Activated T-helper 17 cell treated with anti-CD3 and anti-CD28 coated beads, Interleukin-2, amount 50 U/mL, for 72 hours (primary cell): ENCODE results near the gene SLC38A1. TPM values are rescaled to one million over a fixed set of nuclear protein-coding genes. Genes with fewer than 3 reads are reported as not detected.

ENCODE experiments used
- ATAC-seq: fragments of 150-1000 bp; cut with Tn5 transposase; replicated peaks from 2 replicates; pipeline ENCODE4 v1.10.0; 2021; ENCODE audit warnings: mild to moderate bottlenecking, moderate library complexity
- H3K27ac Mint-ChIP-seq: one replicate; pipeline ENCODE4 v1.8.0; 2022; ENCODE audit warnings: mixed read lengths
- H3K27me3 Mint-ChIP-seq: one replicate; pipeline ENCODE4 v1.8.0; 2022; ENCODE audit warnings: mixed read lengths
- H3K36me3 Mint-ChIP-seq: one replicate; pipeline ENCODE4 v1.8.0; 2022; ENCODE audit warnings: low read depth, mild to moderate bottlenecking, mixed read lengths
- H3K4me1 Mint-ChIP-seq: one replicate; pipeline ENCODE4 v1.8.0; 2022; ENCODE audit warnings: mixed read lengths
- H3K4me3 Mint-ChIP-seq: one replicate; pipeline ENCODE4 v1.8.0; 2022; ENCODE audit warnings: mild to moderate bottlenecking, mixed read lengths
- H3K9me3 Mint-ChIP-seq: one replicate; pipeline ENCODE4 v1.8.0; 2022; ENCODE audit warnings: mixed read lengths
- total RNA-seq, 2 donors: library from RNA; stranded (reverse); gene quantifications; one replicate each; pipeline ENCODE4 v1.2.3, GENCODE V29; 2022

SLC38A1 gene
- total RNA-seq, 2 donors from 2014 or later, result 161 to 192 TPM

DNA sequence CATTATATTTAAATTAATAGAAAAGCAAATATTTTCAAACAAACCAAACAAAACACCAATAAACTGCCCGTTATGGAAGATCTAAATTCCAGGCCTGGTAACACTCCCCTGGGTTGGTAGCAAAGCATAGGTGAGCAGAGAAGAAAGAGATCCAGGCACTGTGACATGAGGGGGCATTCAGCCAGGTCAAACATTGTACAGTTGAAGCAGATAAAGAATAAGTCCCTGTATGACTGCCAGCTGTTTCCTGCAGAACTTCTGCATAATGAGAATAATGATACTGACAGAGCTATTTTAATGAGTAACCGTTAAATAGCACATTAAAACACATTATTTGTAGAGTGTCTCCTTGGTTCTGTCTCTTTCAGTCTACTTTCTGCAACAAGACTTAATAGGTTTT is 35.4 kb downstream of the SLC38A1 start:
- ATAC-seq, result no peak
- no peak overlapping the region for H3K27ac Mint-ChIP-seq
- H3K9me3 Mint-ChIP-seq, result no peaks in the 10 kb centered on the region

GRCh38 chr12:46230983-46231382 is 37.9 kb downstream of the SLC38A1 start:
- Mint-ChIP-seq H3K4me1 (peaks cover 21% of the 10 kb centered on the region), H3K9me3 (no peaks in the 10 kb centered on the region), H3K36me3 (peaks cover 94% of the 10 kb centered on the region), H3K27me3 (no peaks in the 10 kb centered on the region), H3K4me3 (no peak overlapping the region), H3K27ac (peak overlapping the region; percentile 83)
- peak; percentile 98 for ATAC-seq

More for the DNA sequence above, 35.4 kb downstream of the SLC38A1 start:
- H3K4me3 Mint-ChIP-seq, result no peak overlapping the region
- peaks cover 94% of the 10 kb centered on the region for H3K36me3 Mint-ChIP-seq
- no peaks in the 10 kb centered on the region for H3K27me3 Mint-ChIP-seq
- peaks cover 16% of the 10 kb centered on the region for H3K4me1 Mint-ChIP-seq

GRCh38 chr12:46230306-46230705 is 38.5 kb downstream of the SLC38A1 start:
- H3K4me1 Mint-ChIP-seq, result peaks cover 20% of the 10 kb centered on the region

GRCh38 chr12:46227616-46228015 is 41.2 kb downstream of the SLC38A1 start:
- Mint-ChIP-seq H3K4me1 (peaks cover 29% of the 10 kb centered on the region), H3K9me3 (no peaks in the 10 kb centered on the region), H3K27ac (peak overlapping the region; percentile 69), H3K4me3 (no peak overlapping the region), H3K27me3 (no peaks in the 10 kb centered on the region), H3K36me3 (peaks cover 98% of the 10 kb centered on the region)
- no peak for ATAC-seq

More at GRCh38 chr12:46230306-46230705, 38.5 kb downstream of the SLC38A1 start:
- peaks cover 94% of the 10 kb centered on the region for H3K36me3 Mint-ChIP-seq
- ATAC-seq, result no peak
- H3K9me3 Mint-ChIP-seq, result no peaks in the 10 kb centered on the region
- peak overlapping the region; percentile 83 for H3K27ac Mint-ChIP-seq
- no peak overlapping the region for H3K4me3 Mint-ChIP-seq
- H3K27me3 Mint-ChIP-seq, result no peaks in the 10 kb centered on the region

GRCh38 chr12:46224386-46224785 is 44.5 kb downstream of the SLC38A1 start:
- Mint-ChIP-seq H3K4me3 (peak overlapping the region; percentile 88), H3K4me1 (peaks cover 52% of the 10 kb centered on the region), H3K27me3 (no peaks in the 10 kb centered on the region), H3K36me3 (peaks cover 100% of the 10 kb centered on the region), H3K27ac (peak overlapping the region; percentile 69), H3K9me3 (no peaks in the 10 kb centered on the region)
- no peak for ATAC-seq

DNA sequence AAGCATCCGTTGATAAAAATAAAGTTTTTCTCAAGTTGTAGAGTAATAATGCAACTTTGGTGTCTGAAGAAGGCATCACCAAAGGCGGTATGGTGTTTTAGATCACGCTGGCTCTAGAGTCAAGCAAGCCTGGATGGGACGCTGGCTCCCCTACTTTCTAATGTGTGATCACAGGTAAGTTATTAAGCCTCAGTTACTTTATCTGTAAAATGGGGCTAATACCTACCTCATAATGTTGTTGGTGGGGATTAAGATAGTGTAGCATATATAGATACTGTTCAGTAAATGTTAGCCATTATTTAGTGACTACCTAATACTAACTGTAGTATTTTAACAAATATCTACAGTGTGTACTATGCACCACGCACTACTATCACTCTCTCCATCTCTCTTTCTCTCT is 45.8 kb downstream of the SLC38A1 start:
- Mint-ChIP-seq H3K4me1 (peaks cover 61% of the 10 kb centered on the region), H3K36me3 (peaks cover 100% of the 10 kb centered on the region), H3K4me3 (peak overlapping the region; percentile 88), H3K9me3 (no peaks in the 10 kb centered on the region), H3K27ac (peak overlapping the region; percentile 99), H3K27me3 (no peaks in the 10 kb centered on the region)
- ATAC-seq, result no peak

DNA sequence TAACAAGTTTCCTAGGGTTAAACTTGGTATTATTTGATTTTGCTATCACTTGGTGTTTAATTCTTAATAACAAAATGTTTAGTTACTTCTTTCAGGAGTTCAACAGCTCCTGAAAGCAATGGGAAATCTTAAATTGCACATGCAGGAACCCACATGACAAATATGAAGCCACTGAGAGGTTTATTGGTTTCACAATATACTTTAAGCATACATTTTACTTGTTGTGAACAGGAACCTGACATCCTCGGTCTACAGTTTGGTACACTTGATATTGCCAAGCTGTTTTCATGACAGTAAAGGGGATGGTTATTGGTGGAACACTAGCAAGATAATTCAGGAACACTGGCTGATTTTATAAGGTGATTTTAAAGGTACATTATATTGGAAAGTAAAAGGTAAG is 46.2 kb downstream of the SLC38A1 start:
- peak overlapping the region; percentile 88 for H3K4me3 Mint-ChIP-seq
- H3K9me3 Mint-ChIP-seq, result no peaks in the 10 kb centered on the region
- peak; percentile 20 for ATAC-seq
- H3K27ac Mint-ChIP-seq, result peak overlapping the region; percentile 99
- H3K4me1 Mint-ChIP-seq, result peaks cover 61% of the 10 kb centered on the region
- H3K27me3 Mint-ChIP-seq, result no peaks in the 10 kb centered on the region
- H3K36me3 Mint-ChIP-seq, result peaks cover 100% of the 10 kb centered on the region

DNA sequence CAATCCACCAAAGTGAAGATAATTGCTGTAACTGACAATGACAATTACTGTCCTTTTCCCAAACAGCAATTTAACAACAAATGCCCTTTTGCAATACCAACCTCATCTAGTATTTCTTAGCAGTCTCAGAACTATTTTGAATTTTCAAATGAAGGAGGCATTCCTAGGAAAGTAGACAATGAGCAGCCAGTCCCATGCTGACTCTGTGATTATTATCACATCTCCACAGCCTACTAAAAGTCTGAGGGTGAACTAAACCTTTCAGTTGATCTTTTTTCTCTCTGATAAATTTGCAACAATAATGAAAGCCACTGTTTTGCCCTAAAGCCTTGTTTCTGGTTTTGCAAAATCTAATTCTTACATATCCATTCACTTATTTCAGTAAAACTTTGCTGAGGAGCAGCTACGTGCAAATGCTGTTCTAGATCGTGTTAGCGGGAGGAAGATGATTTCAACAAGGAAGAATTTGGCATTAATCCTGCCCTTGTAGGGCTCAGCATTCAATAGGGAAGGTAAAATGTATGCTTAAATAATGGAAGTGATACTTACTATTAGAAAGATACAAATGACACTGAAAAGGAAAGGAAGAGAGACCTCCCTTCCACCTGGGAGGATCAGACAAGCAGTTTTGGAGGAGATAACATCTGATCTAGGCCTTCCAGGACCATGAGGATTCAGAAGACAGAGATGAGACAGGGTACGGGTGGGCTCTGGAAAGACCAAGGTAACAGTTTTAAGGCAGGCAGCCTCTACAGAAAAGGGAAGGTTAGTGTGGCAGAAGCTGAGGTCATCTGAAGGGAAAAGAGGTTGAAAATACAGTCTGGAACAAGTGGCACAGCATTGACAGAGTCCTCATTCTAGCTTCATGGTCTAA is 47.4 kb downstream of the SLC38A1 start:
- H3K4me3 Mint-ChIP-seq, result peak overlapping the region; percentile 88
- no peak for ATAC-seq
- no peaks in the 10 kb centered on the region for H3K27me3 Mint-ChIP-seq
- peaks cover 99% of the 10 kb centered on the region for H3K36me3 Mint-ChIP-seq
- H3K9me3 Mint-ChIP-seq, result no peaks in the 10 kb centered on the region
- H3K27ac Mint-ChIP-seq, result peak overlapping the region; percentile 99
- peaks cover 62% of the 10 kb centered on the region for H3K4me1 Mint-ChIP-seq

- Mint-ChIP-seq H3K4me3 (peak overlapping the region; percentile 88), H3K27me3 (no peaks in the 10 kb centered on the region), H3K27ac (peak overlapping the region; percentile 99), H3K4me1 (peaks cover 71% of the 10 kb centered on the region), H3K9me3 (no peaks in the 10 kb centered on the region), H3K36me3 (peaks cover 99% of the 10 kb centered on the region)
- peak; percentile 43 for ATAC-seq
Measured at GRCh38 chr12:46219877-46220655, 48.8 kb downstream of the SLC38A1 start.

DNA sequence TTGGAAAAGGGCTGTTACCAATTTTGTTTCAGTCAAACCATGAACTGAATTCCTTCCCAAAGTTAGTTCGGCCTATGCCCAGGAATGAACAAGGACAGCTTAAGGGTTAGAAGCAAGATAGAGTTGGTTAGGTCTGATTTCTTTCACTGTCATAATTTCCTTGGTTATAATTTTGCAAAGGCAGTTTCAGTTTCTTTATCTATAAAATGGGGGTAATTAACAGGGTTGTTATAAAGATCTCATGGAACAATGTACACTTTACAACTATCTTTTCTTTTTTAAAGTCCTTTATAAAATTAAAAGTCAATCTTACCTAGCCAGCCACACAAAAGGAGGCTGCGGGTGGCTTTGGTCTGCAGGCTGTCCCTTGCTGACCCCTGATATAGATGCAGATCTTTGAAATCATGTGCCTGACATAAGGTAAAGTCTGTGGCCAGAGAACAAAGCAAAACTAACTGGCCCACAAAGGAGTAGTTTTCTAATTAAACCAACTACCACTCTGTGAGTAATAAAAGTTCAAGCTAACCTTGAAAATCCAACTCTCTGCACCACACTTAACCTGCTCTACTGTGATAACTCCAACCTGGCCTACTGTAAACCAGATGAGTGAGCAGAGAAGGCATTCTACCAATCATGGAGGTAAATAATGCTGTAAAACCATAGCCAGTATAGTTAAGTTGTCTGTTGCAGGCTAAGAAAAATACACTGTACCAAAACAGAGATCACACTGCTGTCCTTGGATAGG is 49.5 kb downstream of the SLC38A1 start:
- H3K9me3 Mint-ChIP-seq, result no peaks in the 10 kb centered on the region
- H3K4me3 Mint-ChIP-seq, result peak overlapping the region; percentile 88
- peaks cover 64% of the 10 kb centered on the region for H3K4me1 Mint-ChIP-seq
- H3K27me3 Mint-ChIP-seq, result no peaks in the 10 kb centered on the region
- H3K27ac Mint-ChIP-seq, result peak overlapping the region; percentile 99
- ATAC-seq, result peak; percentile 8
- peaks cover 99% of the 10 kb centered on the region for H3K36me3 Mint-ChIP-seq

DNA sequence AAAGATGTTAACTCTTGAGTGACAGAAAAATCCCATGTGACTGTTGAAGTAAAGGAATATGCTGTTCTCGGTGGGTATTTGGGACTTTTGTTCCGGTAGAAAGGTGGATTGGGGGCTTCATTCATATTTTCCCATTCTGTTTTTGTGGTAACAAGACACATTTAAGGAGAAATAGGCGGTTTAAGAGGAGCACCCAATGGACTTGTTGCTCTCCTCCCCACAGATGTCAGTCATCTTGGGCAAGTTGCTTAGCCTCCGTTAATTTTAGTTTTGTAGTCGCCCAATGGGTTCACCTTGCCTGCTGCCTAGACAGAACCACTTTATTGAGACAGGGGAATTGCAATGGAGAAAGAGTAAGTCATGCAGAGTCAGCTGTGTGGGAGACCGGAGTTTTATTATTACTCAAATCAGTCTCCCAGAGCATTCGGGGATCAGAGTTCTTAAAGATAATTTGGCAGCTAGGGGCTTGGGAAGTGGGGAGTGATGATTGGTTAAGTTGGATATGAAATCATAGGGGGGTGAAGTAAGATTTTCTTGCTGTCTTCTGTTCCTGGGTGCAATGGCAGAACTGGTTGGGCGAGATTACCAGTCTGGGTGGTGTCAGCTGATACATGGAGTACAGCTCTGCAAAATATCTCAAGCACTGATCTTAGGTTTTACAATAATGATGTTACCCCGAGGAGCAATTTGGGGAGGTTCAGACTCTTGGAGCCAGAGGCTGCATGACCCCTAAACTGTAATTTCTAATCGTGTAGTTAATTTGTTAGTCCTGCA is 50.3 kb downstream of the SLC38A1 start:
- peaks cover 67% of the 10 kb centered on the region for H3K4me1 Mint-ChIP-seq
- ATAC-seq, result peak; percentile 13
- H3K36me3 Mint-ChIP-seq, result peaks cover 99% of the 10 kb centered on the region
- peak overlapping the region; percentile 88 for H3K4me3 Mint-ChIP-seq
- H3K9me3 Mint-ChIP-seq, result no peaks in the 10 kb centered on the region
- H3K27ac Mint-ChIP-seq, result peak overlapping the region; percentile 99
- no peaks in the 10 kb centered on the region for H3K27me3 Mint-ChIP-seq

DNA sequence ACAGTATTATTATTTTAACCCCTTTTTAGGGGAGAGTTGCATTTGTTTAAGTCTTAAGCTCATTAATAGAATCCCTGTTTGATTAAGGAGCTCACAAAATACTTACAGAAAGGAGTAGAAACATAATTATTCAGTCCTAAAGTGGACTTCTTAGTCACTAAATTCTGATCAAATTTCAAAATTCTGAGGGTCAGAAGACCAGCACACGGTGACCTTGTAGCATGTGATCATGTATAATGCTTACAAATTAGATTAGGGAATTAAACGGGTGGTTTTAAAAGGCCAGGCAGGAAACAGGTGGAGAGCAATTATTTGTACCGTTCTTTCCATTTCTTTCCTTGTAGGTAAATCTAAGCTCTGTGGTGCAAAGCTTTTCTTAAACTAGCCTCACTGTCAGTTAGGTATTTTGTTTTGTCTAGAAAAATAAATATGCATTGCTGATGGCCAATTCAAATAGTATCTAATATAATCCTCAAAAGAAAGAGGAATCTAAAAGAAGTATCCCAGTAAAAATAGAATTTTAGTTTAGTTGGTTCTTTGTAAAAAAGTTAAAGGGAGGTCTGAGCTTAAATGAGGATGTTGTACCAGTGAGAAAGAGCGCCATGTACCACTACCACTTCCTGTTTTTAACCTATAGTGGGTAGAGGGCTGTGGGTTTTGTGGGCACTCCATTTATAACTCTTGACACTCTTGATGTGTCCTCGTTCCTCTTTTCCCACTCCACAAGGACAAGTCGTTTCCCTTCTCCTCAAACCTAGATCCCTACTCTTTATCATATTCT is 51.1 kb downstream of the SLC38A1 start:
- ATAC-seq, result peak; percentile 33

More for the DNA sequence above, 51.1 kb downstream of the SLC38A1 start:
- H3K27me3 Mint-ChIP-seq, result no peaks in the 10 kb centered on the region
- H3K36me3 Mint-ChIP-seq, result peaks cover 99% of the 10 kb centered on the region
- H3K27ac Mint-ChIP-seq, result peak overlapping the region; percentile 99
- H3K4me3 Mint-ChIP-seq, result peak overlapping the region; percentile 88
- no peaks in the 10 kb centered on the region for H3K9me3 Mint-ChIP-seq
- peaks cover 69% of the 10 kb centered on the region for H3K4me1 Mint-ChIP-seq
